OCI-LY7 (cell line): ENCODE data around the gene MYMX. TPM values are rescaled to one million over a fixed set of nuclear protein-coding genes. Genes with fewer than 3 reads are reported as not detected.
"Not testable (repeated sequence)": the region's sequence is repeated elsewhere in the genome, so short reads cannot be mapped to it uniquely, and the experiment has no call there.

Source experiments
- BruUV-seq: library from RNA; stranded (reverse); fragments of 400-500 nt; replicated peaks from 2 replicates; lab custom pipeline; 2021; lab: Mats Ljungman, UMichigan
- CTCF ChIA-PET: fragments of 300-600 bp; sonication (Branson Sonifier 250); formaldehyde crosslinking; loops from one replicate; lab custom pipeline; 2022; ENCODE audit warnings: antibody characterized with exemption; ENCODE audit not compliant: unreplicated experiment; lab: Charles Lee
- POLR2A ChIA-PET: fragments of 300-600 bp; sonication (Branson Sonifier 250); formaldehyde crosslinking; loops from one replicate; lab custom pipeline; 2022; ENCODE audit warnings: antibody characterized with exemption; lab: Charles Lee
- DNase-seq: peaks from one replicate; pipeline ENCODE4 v3.0.0-alpha.2; 2015; ENCODE audit warnings: low spot score
- H2AFZ ChIP-seq: fragments of 200-600 bp; sonication (generic), shearing (Covaris generic); 2 replicates; pipeline ENCODE4 v1.6.1; 2014; ENCODE audit warnings: mild to moderate bottlenecking, antibody characterized with exemption, low read length, moderate library complexity
- H3K27ac ChIP-seq: fragments of 200-600 bp; sonication (generic); 2 replicates; pipeline ENCODE4 v1.5.1; 2014; ENCODE audit warnings: mixed run types, low read depth, mild to moderate bottlenecking, moderate library complexity, low read length, inconsistent platforms; ENCODE audit not compliant: poor library complexity, severe bottlenecking
- H3K36me3 ChIP-seq: fragments of 200-600 bp; sonication (generic); 2 replicates; pipeline ENCODE4 v1.6.1; 2014; ENCODE audit warnings: mild to moderate bottlenecking, antibody characterized with exemption, low read length, moderate library complexity, mixed read lengths; ENCODE audit not compliant: insufficient read depth
- H3K4me1 ChIP-seq: fragments of 200-600 bp; sonication (generic); 2 replicates; pipeline ENCODE4 v1.5.1; 2014; ENCODE audit warnings: mild to moderate bottlenecking, low read length; ENCODE audit not compliant: insufficient read depth, poor library complexity, severe bottlenecking
- H3K4me2 ChIP-seq: fragments of 200-600 bp; sonication (generic); 2 replicates; pipeline ENCODE4 v1.6.1; 2014; ENCODE audit warnings: mild to moderate bottlenecking, low read length
- H3K4me3 ChIP-seq: fragments of 200-600 bp; sonication (generic); 2 replicates; pipeline ENCODE4 v1.5.1; 2014; ENCODE audit warnings: mild to moderate bottlenecking, low read depth, low read length; ENCODE audit not compliant: poor library complexity, severe bottlenecking
- H3K79me2 ChIP-seq: fragments of 200-600 bp; sonication (generic); 2 replicates; pipeline ENCODE4 v1.6.1; 2016; ENCODE audit warnings: low read depth, mild to moderate bottlenecking, low read length, moderate library complexity, mixed read lengths; ENCODE audit not compliant: insufficient read depth
- H3K9me2 ChIP-seq: fragments of 200-600 bp; sonication (generic); 2 replicates; pipeline ENCODE4 v1.6.1; 2016; ENCODE audit warnings: mild to moderate bottlenecking, low read length, mixed read lengths; ENCODE audit not compliant: insufficient read depth
- H3K9me3 ChIP-seq: fragments of 200-600 bp; sonication (generic); 2 replicates; pipeline ENCODE4 v1.6.1; 2014; ENCODE audit warnings: mild to moderate bottlenecking, mixed run types, low read length, mixed read lengths
- H4K20me1 ChIP-seq: fragments of 200-600 bp; sonication (generic); 2 replicates; pipeline ENCODE4 v1.6.1; 2014; ENCODE audit warnings: mild to moderate bottlenecking, antibody characterized with exemption, low read length, moderate library complexity, mixed read lengths; ENCODE audit not compliant: insufficient read depth
- CTCF ChIP-seq: fragments of 200-600 bp; sonication (generic); conservative IDR thresholded peaks from 2 replicates; pipeline ENCODE4 v1.5.1; 2014; ENCODE audit warnings: mild to moderate bottlenecking, antibody characterized with exemption, low read length, moderate library complexity, mixed read lengths
- EZH2phosphoT487 ChIP-seq: fragments of 200-600 bp; sonication (generic); IDR thresholded peaks from 2 replicates; pipeline ENCODE4 v1.6.1; 2018; ENCODE audit warnings: low read depth, borderline replicate concordance, mild to moderate bottlenecking, mixed run types, antibody characterized with exemption, low read length, moderate library complexity, mixed read lengths
- intact Hi-C: fragments of 100-400 bp; cut with micrococcal nuclease; formaldehyde crosslinking; loops from one replicate; pipeline ENCODE4 v1.10.0; 2022; ENCODE audit not compliant: unreplicated experiment
- total RNA-seq, 2 experiments: library from RNA; depleted of rRNA in 1 of 2; stranded (reverse); fragments of >200 nt in 1 of 2; shearing (Covaris generic) in 1 of 2; gene quantifications; 2 replicates each; pipeline ENCODE4 v1.2.3, GENCODE V29; 2014 to 2022

The MYMX gene
- total RNA-seq, 2 experiments from 2014 or later = not detected

- H4K20me1 ChIP-seq = no peaks in the 10 kb centered on the region
- POLR2A ChIA-PET = interaction anchor here (0.6 kb wide), 1 partner anchor 111 kb away, joined by 3 read pairs; no protein-coding TSS in a partner anchor
- intact Hi-C loops = no loop called here
- peaks cover 1% of the 10 kb centered on the region for H3K4me1 ChIP-seq
- no peaks in the 10 kb centered on the region for H3K9me3 ChIP-seq
- BruUV-seq = no TSS peak
- no peak overlapping the region for H3K4me2 ChIP-seq
- H3K79me2 ChIP-seq = no peaks in the 10 kb centered on the region
- no peaks in the 10 kb centered on the region for H3K9me2 ChIP-seq
- no peak overlapping the region for H2AFZ ChIP-seq
- CTCF ChIA-PET = interaction anchor here (0.6 kb wide), 2 partner anchors 65 to 497 kb away, joined by 3 to 11 read pairs; no protein-coding TSS in a partner anchor
- H3K27ac ChIP-seq = no peak overlapping the region
- no peak for TF ChIP-seq EZH2phosphoT487
- no peaks in the 10 kb centered on the region for H3K36me3 ChIP-seq
- DNase-seq = no peak
- no peak overlapping the region for H3K4me3 ChIP-seq
Measured at GRCh38 chr6:44180406-44180805, 36.3 kb upstream of the MYMX start.

- TF ChIP-seq EZH2phosphoT487 (no peak), CTCF (no peak)
- no TSS peak for BruUV-seq
- POLR2A ChIA-PET = interaction anchor here (0.6 kb wide), 1 partner anchor 110 kb away, joined by 3 read pairs; no protein-coding TSS in a partner anchor
Measured at GRCh38 chr6:44180886-44181285, 35.8 kb upstream of the MYMX start.

DNA sequence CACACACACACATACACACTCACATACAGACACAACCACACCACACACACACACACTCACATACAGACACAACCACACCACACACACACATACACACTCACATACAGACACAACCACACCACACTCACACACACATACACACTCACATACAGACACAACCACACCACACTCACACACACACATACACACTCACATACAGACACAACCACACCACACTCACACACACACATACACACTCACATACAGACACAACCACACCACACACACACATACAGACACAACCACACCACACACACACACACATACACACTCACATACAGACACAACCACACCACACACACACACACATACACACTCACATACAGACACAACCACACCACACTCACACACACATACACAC, 34.9 kb upstream of the MYMX start:
- H2AFZ ChIP-seq, H3K36me3 ChIP-seq, H3K9me3 ChIP-seq, DNase-seq, BruUV-seq, POLR2A ChIA-PET, H3K4me2 ChIP-seq, H3K9me2 ChIP-seq, intact Hi-C loops, H3K4me3 ChIP-seq, H3K79me2 ChIP-seq, H4K20me1 ChIP-seq, CTCF ChIA-PET, H3K27ac ChIP-seq: not testable (repeated sequence)
- peaks cover 15% of the 10 kb centered on the region for H3K4me1 ChIP-seq

More at GRCh38 chr6:44180886-44181285, 35.8 kb upstream of the MYMX start:
- H3K79me2 ChIP-seq = no peaks in the 10 kb centered on the region
- no peak overlapping the region for H2AFZ ChIP-seq
- CTCF ChIA-PET = interaction anchor here (0.6 kb wide), 3 partner anchors 65 to 498 kb away, joined by 3 to 11 read pairs (median 4); no protein-coding TSS in a partner anchor
- H3K9me2 ChIP-seq = no peaks in the 10 kb centered on the region
- H3K4me3 ChIP-seq = no peak overlapping the region
- intact Hi-C loops = no loop called here
- no peak overlapping the region for H3K27ac ChIP-seq
- H4K20me1 ChIP-seq = no peaks in the 10 kb centered on the region
- H3K9me3 ChIP-seq = no peaks in the 10 kb centered on the region
- DNase-seq = no peak
- H3K36me3 ChIP-seq = no peaks in the 10 kb centered on the region
- H3K4me2 ChIP-seq = no peak overlapping the region
- peaks cover 6% of the 10 kb centered on the region for H3K4me1 ChIP-seq
